ENCODE results near the gene ARHGAP15.

Gene ARHGAP15

GRCh38 chr2:143383016-143383415 is 253.8 kb downstream of the ARHGAP15 start:
- Histone ChIP-seq H3K4me3 (ENCODE audit: low read length) (no peak overlapping the region), H3K4me1 (ENCODE audit: control insufficient read depth, insufficient read depth, low read length) (no peaks in the 10 kb centered on the region), H3K27me3 (ENCODE audit: control insufficient read depth, insufficient read depth, low read length) (no peaks in the 10 kb centered on the region), H3K36me3 (ENCODE audit: control insufficient read depth, insufficient read depth, low read length) (no peaks in the 10 kb centered on the region), H3K9ac (ENCODE audit: low read length) (no peak overlapping the region), H3K27ac (ENCODE audit: low read depth, low read length) (no peak overlapping the region)

- H3K9ac ChIP-seq (ENCODE audit: low read length) = no peak overlapping the region
- no peak overlapping the region for H3K4me3 ChIP-seq (ENCODE audit: low read length)
- H3K27me3 ChIP-seq (ENCODE audit: control insufficient read depth, insufficient read depth, low read length) = no peaks in the 10 kb centered on the region
- no peak overlapping the region for H3K27ac ChIP-seq (ENCODE audit: low read depth, low read length)
- H3K4me1 ChIP-seq (ENCODE audit: control insufficient read depth, insufficient read depth, low read length) = no peaks in the 10 kb centered on the region
- no peaks in the 10 kb centered on the region for H3K36me3 ChIP-seq (ENCODE audit: control insufficient read depth, insufficient read depth, low read length)
These were observed 254.9 kb downstream of the ARHGAP15 start for GRCh38 chr2:143384111-143384510.

GRCh38 chr2:143390171-143390570 is 261.0 kb downstream of the ARHGAP15 start:
- Histone ChIP-seq H3K4me3 (ENCODE audit: low read length) (no peak overlapping the region), H3K27me3 (ENCODE audit: control insufficient read depth, insufficient read depth, low read length) (no peaks in the 10 kb centered on the region), H3K9ac (ENCODE audit: low read length) (no peak overlapping the region), H3K27ac (ENCODE audit: low read depth, low read length) (no peak overlapping the region), H3K36me3 (ENCODE audit: control insufficient read depth, insufficient read depth, low read length) (no peaks in the 10 kb centered on the region), H3K4me1 (ENCODE audit: control insufficient read depth, insufficient read depth, low read length) (no peaks in the 10 kb centered on the region)

DNA sequence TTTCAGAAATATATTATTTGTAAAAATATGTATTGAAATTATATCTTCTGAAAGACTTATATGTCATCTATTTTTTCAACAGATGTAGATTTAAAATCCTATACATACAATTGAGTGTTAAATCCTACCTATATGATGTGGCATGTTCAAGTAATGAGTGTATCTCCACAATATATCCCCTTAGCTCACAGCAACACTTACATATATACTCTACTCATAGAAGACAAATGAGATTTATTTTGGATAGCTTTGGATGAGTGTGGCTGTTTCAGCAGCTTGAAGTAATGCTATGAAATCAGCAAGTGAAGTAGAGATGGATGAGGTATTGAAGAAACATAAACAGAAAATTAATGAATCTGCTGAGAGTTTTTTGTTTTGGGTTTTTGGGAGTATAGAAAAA is 263.1 kb downstream of the ARHGAP15 start:
- no peak overlapping the region for H3K27ac ChIP-seq (ENCODE audit: low read depth, low read length)
- H3K4me3 ChIP-seq (ENCODE audit: low read length) = no peak overlapping the region

DNA sequence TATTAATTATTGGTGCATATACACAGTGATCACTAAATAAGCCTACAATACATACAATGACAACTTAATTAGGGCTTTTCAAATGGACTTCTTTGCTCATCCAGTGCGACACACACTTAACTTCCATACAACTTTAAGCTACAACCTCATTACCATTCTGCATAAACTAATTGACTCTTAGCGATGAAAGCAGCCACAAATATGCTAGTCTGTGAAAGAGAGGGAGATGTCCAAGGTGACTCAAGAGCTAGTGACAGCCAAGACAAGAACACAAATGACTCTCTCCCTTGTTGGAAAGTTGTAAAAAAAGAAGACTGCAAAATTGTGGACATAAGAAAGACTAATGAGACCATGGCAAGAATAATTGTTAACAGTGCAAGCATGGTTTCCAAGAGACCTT is 264.8 kb downstream of the ARHGAP15 start:
- H3K27me3 ChIP-seq (ENCODE audit: control insufficient read depth, insufficient read depth, low read length) = no peaks in the 10 kb centered on the region
- no peak overlapping the region for H3K27ac ChIP-seq (ENCODE audit: low read depth, low read length)
- H3K36me3 ChIP-seq (ENCODE audit: control insufficient read depth, insufficient read depth, low read length) = no peaks in the 10 kb centered on the region
- H3K4me1 ChIP-seq (ENCODE audit: control insufficient read depth, insufficient read depth, low read length) = no peaks in the 10 kb centered on the region
- H3K9ac ChIP-seq (ENCODE audit: low read length) = no peak overlapping the region
- H3K4me3 ChIP-seq (ENCODE audit: low read length) = no peak overlapping the region

More for the DNA sequence above, 263.1 kb downstream of the ARHGAP15 start:
- Histone ChIP-seq H3K36me3 (ENCODE audit: control insufficient read depth, insufficient read depth, low read length) (no peaks in the 10 kb centered on the region), H3K9ac (ENCODE audit: low read length) (no peak overlapping the region), H3K4me1 (ENCODE audit: control insufficient read depth, insufficient read depth, low read length) (no peaks in the 10 kb centered on the region), H3K27me3 (ENCODE audit: control insufficient read depth, insufficient read depth, low read length) (no peaks in the 10 kb centered on the region)

GRCh38 chr2:143397884-143398614 is 268.8 kb downstream of the ARHGAP15 start:
- Histone ChIP-seq H3K9ac (ENCODE audit: low read length) (no peak overlapping the region), H3K36me3 (ENCODE audit: control insufficient read depth, insufficient read depth, low read length) (no peaks in the 10 kb centered on the region), H3K27ac (ENCODE audit: low read depth, low read length) (no peak overlapping the region), H3K4me3 (ENCODE audit: low read length) (no peak overlapping the region), H3K27me3 (ENCODE audit: control insufficient read depth, insufficient read depth, low read length) (no peaks in the 10 kb centered on the region), H3K4me1 (ENCODE audit: control insufficient read depth, insufficient read depth, low read length) (no peaks in the 10 kb centered on the region)

- no peaks in the 10 kb centered on the region for H3K36me3 ChIP-seq (ENCODE audit: control insufficient read depth, insufficient read depth, low read length)
- no peak overlapping the region for H3K4me3 ChIP-seq (ENCODE audit: low read length)
These were observed 269.6 kb downstream of the ARHGAP15 start for GRCh38 chr2:143398781-143399180.

DNA sequence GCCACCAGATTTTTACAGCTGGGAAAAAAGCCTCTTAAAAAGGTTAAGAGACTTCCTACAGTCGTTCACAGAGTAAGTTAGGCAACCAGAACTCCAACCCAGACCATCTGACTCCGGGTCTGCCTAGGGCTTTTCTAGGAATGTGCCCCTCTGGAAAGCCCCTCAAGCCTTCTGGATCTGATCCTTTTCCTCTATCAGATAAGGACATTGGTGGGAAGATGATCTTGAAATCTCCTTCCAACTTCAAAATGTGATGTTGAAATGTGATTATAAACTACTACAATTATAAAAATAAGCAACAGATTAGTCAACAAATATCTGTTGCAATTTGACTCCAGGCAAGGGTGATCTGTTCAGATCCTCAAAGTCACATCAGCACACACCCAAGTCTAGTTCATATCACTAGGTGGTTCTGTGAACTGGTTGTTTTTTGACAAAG is 270.4 kb downstream of the ARHGAP15 start:
- no peak overlapping the region for H3K4me3 ChIP-seq (ENCODE audit: low read length)
- H3K27me3 ChIP-seq (ENCODE audit: control insufficient read depth, insufficient read depth, low read length) = no peaks in the 10 kb centered on the region
- no peak overlapping the region for H3K27ac ChIP-seq (ENCODE audit: low read depth, low read length)
- no peak overlapping the region for H3K9ac ChIP-seq (ENCODE audit: low read length)
- H3K36me3 ChIP-seq (ENCODE audit: control insufficient read depth, insufficient read depth, low read length) = no peaks in the 10 kb centered on the region
- no peaks in the 10 kb centered on the region for H3K4me1 ChIP-seq (ENCODE audit: control insufficient read depth, insufficient read depth, low read length)

More at GRCh38 chr2:143398781-143399180, 269.6 kb downstream of the ARHGAP15 start:
- H3K27ac ChIP-seq (ENCODE audit: low read depth, low read length) = no peak overlapping the region
- no peak overlapping the region for H3K9ac ChIP-seq (ENCODE audit: low read length)
- H3K27me3 ChIP-seq (ENCODE audit: control insufficient read depth, insufficient read depth, low read length) = no peaks in the 10 kb centered on the region
- no peaks in the 10 kb centered on the region for H3K4me1 ChIP-seq (ENCODE audit: control insufficient read depth, insufficient read depth, low read length)

GRCh38 chr2:143401861-143402260 is 272.6 kb downstream of the ARHGAP15 start:
- no peaks in the 10 kb centered on the region for H3K27me3 ChIP-seq (ENCODE audit: control insufficient read depth, insufficient read depth, low read length)
- no peak overlapping the region for H3K4me3 ChIP-seq (ENCODE audit: low read length)
- no peaks in the 10 kb centered on the region for H3K4me1 ChIP-seq (ENCODE audit: control insufficient read depth, insufficient read depth, low read length)
- H3K9ac ChIP-seq (ENCODE audit: low read length) = no peak overlapping the region
- no peak overlapping the region for H3K27ac ChIP-seq (ENCODE audit: low read depth, low read length)
- H3K36me3 ChIP-seq (ENCODE audit: control insufficient read depth, insufficient read depth, low read length) = no peaks in the 10 kb centered on the region

DNA sequence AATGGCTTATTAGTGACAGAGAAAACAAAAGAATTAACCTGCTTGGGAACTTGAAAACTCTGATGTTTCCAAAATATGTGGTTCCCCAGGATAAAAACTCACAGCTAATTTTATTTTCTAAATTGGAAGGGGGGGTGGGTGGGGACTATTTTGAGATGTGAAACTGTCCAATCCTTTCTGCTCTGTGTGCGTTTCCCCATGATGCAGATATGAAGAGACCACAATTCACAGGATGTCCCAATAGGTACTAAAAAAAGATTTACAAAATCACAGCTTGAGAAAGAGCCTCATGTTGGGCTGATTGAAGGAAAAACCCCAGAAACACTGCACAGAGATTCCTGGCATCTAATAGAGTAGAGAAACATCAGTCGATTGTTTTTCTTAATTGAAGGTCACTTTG is 273.2 kb downstream of the ARHGAP15 start:
- Histone ChIP-seq H3K36me3 (ENCODE audit: control insufficient read depth, insufficient read depth, low read length) (no peaks in the 10 kb centered on the region), H3K4me3 (ENCODE audit: low read length) (no peak overlapping the region), H3K27me3 (ENCODE audit: control insufficient read depth, insufficient read depth, low read length) (no peaks in the 10 kb centered on the region), H3K27ac (ENCODE audit: low read depth, low read length) (no peak overlapping the region), H3K9ac (ENCODE audit: low read length) (no peak overlapping the region), H3K4me1 (ENCODE audit: control insufficient read depth, insufficient read depth, low read length) (no peaks in the 10 kb centered on the region)

DNA sequence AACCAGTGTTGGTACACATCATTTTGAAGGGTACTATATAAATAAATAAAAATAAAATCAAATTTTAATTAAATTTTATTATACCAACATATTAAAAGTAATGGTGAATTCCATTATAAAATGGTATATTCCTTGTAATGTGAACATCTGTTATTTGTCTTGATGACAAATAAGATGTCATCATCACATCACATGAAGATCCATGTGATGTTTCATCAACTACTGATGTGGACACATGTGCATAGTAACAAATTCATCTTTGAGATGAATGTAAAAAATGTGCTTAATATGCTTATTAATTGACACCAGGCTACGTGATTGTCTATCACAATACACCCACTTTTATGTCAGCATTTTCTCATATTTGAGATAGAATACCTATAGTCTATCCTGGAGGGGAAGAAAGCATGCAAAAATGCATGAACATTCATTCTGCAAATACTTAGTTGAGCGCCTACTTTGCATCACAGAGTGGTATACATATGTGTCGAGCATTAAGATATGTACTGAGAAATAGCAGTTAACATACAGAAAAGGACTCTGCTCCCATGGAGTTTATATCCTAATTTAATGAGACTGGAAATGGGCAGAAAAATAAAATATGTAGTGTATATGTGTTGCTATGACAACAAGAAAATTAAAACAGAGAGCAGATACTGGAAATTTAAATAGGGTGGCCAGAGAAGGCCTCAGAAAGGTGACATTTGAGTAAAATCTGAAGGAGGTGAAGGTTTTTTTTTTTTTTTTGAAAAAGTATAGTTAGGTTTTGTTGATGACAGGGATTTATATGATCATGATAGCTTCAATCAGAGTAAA is 281.1 kb downstream of the ARHGAP15 start:
- no peaks in the 10 kb centered on the region for H3K36me3 ChIP-seq (ENCODE audit: control insufficient read depth, insufficient read depth, low read length)
- H3K9ac ChIP-seq (ENCODE audit: low read length) = no peak overlapping the region
- H3K4me3 ChIP-seq (ENCODE audit: low read length) = no peak overlapping the region
- H3K4me1 ChIP-seq (ENCODE audit: control insufficient read depth, insufficient read depth, low read length) = no peaks in the 10 kb centered on the region
- H3K27ac ChIP-seq (ENCODE audit: low read depth, low read length) = no peak overlapping the region
- H3K27me3 ChIP-seq (ENCODE audit: control insufficient read depth, insufficient read depth, low read length) = no peaks in the 10 kb centered on the region

DNA sequence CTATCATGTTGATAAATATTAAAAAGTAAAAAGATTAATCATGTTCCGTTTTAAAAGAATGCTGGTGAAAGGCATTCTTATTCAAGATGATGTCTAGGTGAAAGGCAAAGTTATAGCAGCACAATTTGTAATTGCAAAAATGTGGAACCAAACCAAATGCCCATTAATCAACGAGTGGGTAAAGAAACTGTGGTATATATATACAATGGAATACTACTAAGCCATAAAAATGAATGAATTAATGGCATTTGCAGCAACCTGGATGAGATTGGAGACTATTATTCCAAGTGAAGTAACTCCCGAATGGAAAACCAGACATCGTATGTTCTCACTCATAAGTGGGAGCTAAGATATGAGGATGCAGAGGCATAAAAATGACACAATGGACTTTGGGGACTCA is 286.4 kb downstream of the ARHGAP15 start:
- no peaks in the 10 kb centered on the region for H3K27me3 ChIP-seq (ENCODE audit: control insufficient read depth, insufficient read depth, low read length)
- no peaks in the 10 kb centered on the region for H3K4me1 ChIP-seq (ENCODE audit: control insufficient read depth, insufficient read depth, low read length)
- H3K4me3 ChIP-seq (ENCODE audit: low read length) = no peak overlapping the region
- no peak overlapping the region for H3K27ac ChIP-seq (ENCODE audit: low read depth, low read length)
- H3K9ac ChIP-seq (ENCODE audit: low read length) = no peak overlapping the region
- no peaks in the 10 kb centered on the region for H3K36me3 ChIP-seq (ENCODE audit: control insufficient read depth, insufficient read depth, low read length)
